Fibroblast of lung (primary cell): Measurements from ENCODE around the gene AKT2. TPM values are rescaled to one million over a fixed set of nuclear protein-coding genes. Genes with fewer than 3 reads are reported as not detected.
"Not testable (repeated sequence)": the region's sequence is repeated elsewhere in the genome, so short reads cannot be mapped to it uniquely, and the experiment has no call there.

ENCODE experiments used
- DNase-seq, 2 donors: peaks; one replicate each; pipeline versions ENCODE4 v3.0.0 to v3.0.0-alpha.2; 2010; ENCODE audit warnings: low read depth in 2 of 2
- H2AFZ ChIP-seq: 2 replicates; pipeline ENCODE4 v1.5.1; 2012; ENCODE audit warnings: low read length, control low read depth, inconsistent platforms
- H3K27ac ChIP-seq: 2 replicates; pipeline ENCODE4 v1.5.1; 2011; ENCODE audit warnings: low read length, control low read depth; ENCODE audit not compliant: insufficient read depth
- H3K27me3 ChIP-seq: 2 replicates; pipeline ENCODE4 v1.5.1; 2011; ENCODE audit warnings: mild to moderate bottlenecking, low read length; ENCODE audit not compliant: control insufficient read depth, insufficient read depth
- H3K36me3 ChIP-seq: 2 replicates; pipeline ENCODE4 v1.5.1; 2011; ENCODE audit warnings: low read length; ENCODE audit not compliant: control insufficient read depth, insufficient read depth
- H3K4me1 ChIP-seq: 2 replicates; pipeline ENCODE4 v1.5.1; 2011; ENCODE audit warnings: low read length; ENCODE audit not compliant: control insufficient read depth, insufficient read depth; ENCODE audit errors: extremely low read depth
- H3K4me2 ChIP-seq: 2 replicates; pipeline ENCODE4 v1.5.1; 2011; ENCODE audit warnings: low read length, control low read depth; ENCODE audit not compliant: insufficient read depth; ENCODE audit errors: extremely low read depth
- H3K4me3 ChIP-seq, 4 experiments: fragments of 200-600 bp in 1 of 4; sonication (generic) in 1 of 4; replicated peaks in 1 of 4; 2 replicates each; pipeline ENCODE4 v1.5.1; 2011 to 2016; ENCODE audit warnings: low read length in 4 of 4, low read depth in 3 of 4, mild to moderate bottlenecking in 3 of 4, control low read depth in 2 of 4, inconsistent platforms in 1 of 4, mixed read lengths in 1 of 4; ENCODE audit not compliant: insufficient read depth in 1 of 4; ENCODE audit errors: control extremely low read depth in 1 of 4
- H3K79me2 ChIP-seq: 2 replicates; pipeline ENCODE4 v1.5.1; 2012; ENCODE audit warnings: mild to moderate bottlenecking, low read length, inconsistent platforms; ENCODE audit not compliant: control insufficient read depth, insufficient read depth
- H3K9ac ChIP-seq: 2 replicates; pipeline ENCODE4 v1.5.1; 2011; ENCODE audit warnings: mild to moderate bottlenecking, low read length, control low read depth; ENCODE audit not compliant: insufficient read depth
- H3K9me3 ChIP-seq: 2 replicates; pipeline ENCODE4 v1.5.1; 2012; ENCODE audit warnings: low read depth, low read length; ENCODE audit not compliant: control insufficient read depth, insufficient read depth
- H4K20me1 ChIP-seq: 2 replicates; pipeline ENCODE4 v1.5.1; 2011; ENCODE audit warnings: low read length; ENCODE audit not compliant: control insufficient read depth, insufficient read depth; ENCODE audit errors: extremely low read depth
- CTCF ChIP-seq, 2 donors: IDR thresholded peaks in 1 of 2; conservative IDR thresholded peaks in 1 of 2; 1 replicate in 1 of 2; 2 replicates in 1 of 2; pipeline ENCODE4 v1.5.1; 2011 to 2012; ENCODE audit warnings: low read length in 2 of 2, control low read depth in 1 of 2, inconsistent platforms in 1 of 2, low read depth in 1 of 2, mild to moderate bottlenecking in 1 of 2
- EZH2 ChIP-seq: IDR thresholded peaks from 2 replicates; pipeline ENCODE4 v1.5.1; 2012; ENCODE audit warnings: low read length, control low read depth, mild to moderate bottlenecking; ENCODE audit errors: missing control alignments
- polyA minus RNA-seq: library from RNA; depleted of rRNA, polyadenylated mRNA; stranded (reverse); fragments of >200 nt; gene quantifications from 2 replicates; pipeline ENCODE4 v1.2.3, GENCODE V29; 2011; ENCODE audit warnings: low replicate concordance
- polyA plus RNA-seq, 2 donors: library from polyadenylated mRNA; depleted of rRNA in 1 of 2; stranded (reverse) in 1 of 2; unstranded in 1 of 2; fragments of >200 nt; gene quantifications; 2 replicates each; pipeline ENCODE4 v1.2.1, GENCODE V29; 2011 to 2012; ENCODE audit warnings: missing spikeins in 1 of 2
- total RNA-seq: library from RNA; depleted of rRNA; stranded (reverse); fragments of >200 nt; gene quantifications from 2 replicates; pipeline ENCODE4 v1.2.1, GENCODE V29; 2014

AKT2 gene
- total RNA-seq (58.3 and 76.0 TPM in 2 replicates), polyA plus RNA-seq (81.5 and 104 TPM in 2 replicates), polyA minus RNA-seq (333 and 352 TPM in 2 replicates)
- polyA plus RNA-seq (2012), result 99.0 and 115 TPM in 2 replicates

GRCh38 chr19:40284501-40285352 lies at the start of gene AKT2:
Gene AKT2, minus strand, starts transcription at chr19:40285345. Its CDS starts 20,078 bp downstream, at chr19:40265267.
- Histone ChIP-seq H3K9me3 (no peaks in the 10 kb centered on the region), H3K4me2 (peak within 1 kb of the TSS; percentile 86), H3K27me3 (no peaks in the 10 kb centered on the region), H4K20me1 (no peaks in the 10 kb centered on the region), H3K36me3 (peaks cover 7% of the 10 kb centered on the region), H3K79me2 (peaks cover 52% of the 10 kb centered on the region), H3K4me1 (peaks cover 15% of the 10 kb centered on the region), H3K4me3 (peak within 1 kb of the TSS; percentile 73 to 92 (median 86)), H2AFZ (peak within 1 kb of the TSS; percentile 40), H3K27ac (peak within 1 kb of the TSS; percentile 86), H3K9ac (peak within 1 kb of the TSS; percentile 93)
- peak; percentile 49 to 62 for DNase-seq
- no peak for TF ChIP-seq EZH2
- TF ChIP-seq CTCF (conservative IDR thresholded peaks at IDR 0.05 in 1 of 2, IDR thresholded peaks at IDR 0.05 in 1 of 2; ENCODE audit: low read depth in 1 of 2, low read length in 2 of 2), result no peak

- not testable (repeated sequence) for H3K4me2 ChIP-seq, H3K9me3 ChIP-seq, H3K27ac ChIP-seq, H2AFZ ChIP-seq, H3K9ac ChIP-seq, DNase-seq, H3K4me1 ChIP-seq, H4K20me1 ChIP-seq, H3K36me3 ChIP-seq, H3K79me2 ChIP-seq, H3K27me3 ChIP-seq, H3K4me3 ChIP-seq
Measured at GRCh38 chr19:40333083-40333482, 47.9 kb upstream of the AKT2 start.

- no peak overlapping the region for H3K4me2 ChIP-seq
- H3K4me3 ChIP-seq, result no peak overlapping the region
- no peaks in the 10 kb centered on the region for H3K4me1 ChIP-seq
- H4K20me1 ChIP-seq, result no peaks in the 10 kb centered on the region
- no peak overlapping the region for H3K27ac ChIP-seq
- peaks cover 13% of the 10 kb centered on the region for H3K36me3 ChIP-seq
- no peak overlapping the region for H3K9ac ChIP-seq
- no peak overlapping the region for H2AFZ ChIP-seq
- no peak for TF ChIP-seq EZH2
- no peak for TF ChIP-seq CTCF (conservative IDR thresholded peaks at IDR 0.05 in 1 of 2, IDR thresholded peaks at IDR 0.05 in 1 of 2; ENCODE audit: low read depth in 1 of 2, low read length in 2 of 2)
- H3K27me3 ChIP-seq, result no peaks in the 10 kb centered on the region
- no peaks in the 10 kb centered on the region for H3K9me3 ChIP-seq
- no peak for DNase-seq
- H3K79me2 ChIP-seq, result peaks cover 1% of the 10 kb centered on the region
Measured at GRCh38 chr19:40332669-40333068, 47.5 kb upstream of the AKT2 start.
